Measurements from ENCODE around the gene DNAJA4. TPM values are rescaled to one million over a fixed set of nuclear protein-coding genes. Genes with fewer than 3 reads are reported as not detected.

Gene DNAJA4
- total and polyA plus RNA-seq, 2 experiments from 2014 or later, result 5.0 to 12.5 TPM

DNA sequence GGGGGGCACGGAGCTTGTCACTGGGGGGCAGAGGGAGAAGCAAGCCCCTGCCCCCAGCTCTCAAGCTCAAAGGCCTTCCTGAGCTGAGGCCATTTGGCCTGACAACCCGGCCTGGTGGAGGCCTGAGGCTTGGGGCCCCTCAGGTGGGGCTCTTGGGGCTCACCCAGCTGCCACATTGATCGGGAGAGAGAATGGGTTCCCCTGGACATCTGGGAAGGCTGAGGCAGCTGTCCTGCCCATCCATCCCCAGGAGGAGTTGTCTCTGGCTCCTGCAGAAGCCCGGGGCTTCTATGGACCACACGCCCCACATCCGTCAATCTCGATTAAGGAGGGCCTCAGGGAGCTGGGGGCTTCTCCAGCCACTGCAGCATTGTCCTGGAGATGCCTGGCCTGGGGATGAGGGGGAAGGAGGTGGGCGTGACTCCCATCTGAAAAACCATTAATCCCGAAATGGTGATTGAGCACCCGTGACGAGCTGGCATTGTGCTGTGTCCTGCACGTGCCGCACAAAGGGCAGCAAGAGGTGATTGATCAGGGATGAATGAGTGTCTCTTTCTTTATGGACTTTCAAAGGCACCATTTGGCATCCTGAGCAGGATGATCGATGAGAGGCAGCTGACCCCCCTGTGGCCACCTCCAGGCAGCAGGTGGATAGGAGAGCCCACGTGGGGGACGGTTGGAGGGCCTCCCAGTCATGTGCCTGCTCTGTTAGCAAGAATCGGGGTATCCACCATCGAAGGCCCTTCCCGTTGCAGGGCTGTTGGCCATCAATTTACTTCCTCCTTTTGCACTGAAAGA lies 58.6 kb downstream of the DNAJA4 start (continued):
- TF ChIP-seq, protein P1, sequence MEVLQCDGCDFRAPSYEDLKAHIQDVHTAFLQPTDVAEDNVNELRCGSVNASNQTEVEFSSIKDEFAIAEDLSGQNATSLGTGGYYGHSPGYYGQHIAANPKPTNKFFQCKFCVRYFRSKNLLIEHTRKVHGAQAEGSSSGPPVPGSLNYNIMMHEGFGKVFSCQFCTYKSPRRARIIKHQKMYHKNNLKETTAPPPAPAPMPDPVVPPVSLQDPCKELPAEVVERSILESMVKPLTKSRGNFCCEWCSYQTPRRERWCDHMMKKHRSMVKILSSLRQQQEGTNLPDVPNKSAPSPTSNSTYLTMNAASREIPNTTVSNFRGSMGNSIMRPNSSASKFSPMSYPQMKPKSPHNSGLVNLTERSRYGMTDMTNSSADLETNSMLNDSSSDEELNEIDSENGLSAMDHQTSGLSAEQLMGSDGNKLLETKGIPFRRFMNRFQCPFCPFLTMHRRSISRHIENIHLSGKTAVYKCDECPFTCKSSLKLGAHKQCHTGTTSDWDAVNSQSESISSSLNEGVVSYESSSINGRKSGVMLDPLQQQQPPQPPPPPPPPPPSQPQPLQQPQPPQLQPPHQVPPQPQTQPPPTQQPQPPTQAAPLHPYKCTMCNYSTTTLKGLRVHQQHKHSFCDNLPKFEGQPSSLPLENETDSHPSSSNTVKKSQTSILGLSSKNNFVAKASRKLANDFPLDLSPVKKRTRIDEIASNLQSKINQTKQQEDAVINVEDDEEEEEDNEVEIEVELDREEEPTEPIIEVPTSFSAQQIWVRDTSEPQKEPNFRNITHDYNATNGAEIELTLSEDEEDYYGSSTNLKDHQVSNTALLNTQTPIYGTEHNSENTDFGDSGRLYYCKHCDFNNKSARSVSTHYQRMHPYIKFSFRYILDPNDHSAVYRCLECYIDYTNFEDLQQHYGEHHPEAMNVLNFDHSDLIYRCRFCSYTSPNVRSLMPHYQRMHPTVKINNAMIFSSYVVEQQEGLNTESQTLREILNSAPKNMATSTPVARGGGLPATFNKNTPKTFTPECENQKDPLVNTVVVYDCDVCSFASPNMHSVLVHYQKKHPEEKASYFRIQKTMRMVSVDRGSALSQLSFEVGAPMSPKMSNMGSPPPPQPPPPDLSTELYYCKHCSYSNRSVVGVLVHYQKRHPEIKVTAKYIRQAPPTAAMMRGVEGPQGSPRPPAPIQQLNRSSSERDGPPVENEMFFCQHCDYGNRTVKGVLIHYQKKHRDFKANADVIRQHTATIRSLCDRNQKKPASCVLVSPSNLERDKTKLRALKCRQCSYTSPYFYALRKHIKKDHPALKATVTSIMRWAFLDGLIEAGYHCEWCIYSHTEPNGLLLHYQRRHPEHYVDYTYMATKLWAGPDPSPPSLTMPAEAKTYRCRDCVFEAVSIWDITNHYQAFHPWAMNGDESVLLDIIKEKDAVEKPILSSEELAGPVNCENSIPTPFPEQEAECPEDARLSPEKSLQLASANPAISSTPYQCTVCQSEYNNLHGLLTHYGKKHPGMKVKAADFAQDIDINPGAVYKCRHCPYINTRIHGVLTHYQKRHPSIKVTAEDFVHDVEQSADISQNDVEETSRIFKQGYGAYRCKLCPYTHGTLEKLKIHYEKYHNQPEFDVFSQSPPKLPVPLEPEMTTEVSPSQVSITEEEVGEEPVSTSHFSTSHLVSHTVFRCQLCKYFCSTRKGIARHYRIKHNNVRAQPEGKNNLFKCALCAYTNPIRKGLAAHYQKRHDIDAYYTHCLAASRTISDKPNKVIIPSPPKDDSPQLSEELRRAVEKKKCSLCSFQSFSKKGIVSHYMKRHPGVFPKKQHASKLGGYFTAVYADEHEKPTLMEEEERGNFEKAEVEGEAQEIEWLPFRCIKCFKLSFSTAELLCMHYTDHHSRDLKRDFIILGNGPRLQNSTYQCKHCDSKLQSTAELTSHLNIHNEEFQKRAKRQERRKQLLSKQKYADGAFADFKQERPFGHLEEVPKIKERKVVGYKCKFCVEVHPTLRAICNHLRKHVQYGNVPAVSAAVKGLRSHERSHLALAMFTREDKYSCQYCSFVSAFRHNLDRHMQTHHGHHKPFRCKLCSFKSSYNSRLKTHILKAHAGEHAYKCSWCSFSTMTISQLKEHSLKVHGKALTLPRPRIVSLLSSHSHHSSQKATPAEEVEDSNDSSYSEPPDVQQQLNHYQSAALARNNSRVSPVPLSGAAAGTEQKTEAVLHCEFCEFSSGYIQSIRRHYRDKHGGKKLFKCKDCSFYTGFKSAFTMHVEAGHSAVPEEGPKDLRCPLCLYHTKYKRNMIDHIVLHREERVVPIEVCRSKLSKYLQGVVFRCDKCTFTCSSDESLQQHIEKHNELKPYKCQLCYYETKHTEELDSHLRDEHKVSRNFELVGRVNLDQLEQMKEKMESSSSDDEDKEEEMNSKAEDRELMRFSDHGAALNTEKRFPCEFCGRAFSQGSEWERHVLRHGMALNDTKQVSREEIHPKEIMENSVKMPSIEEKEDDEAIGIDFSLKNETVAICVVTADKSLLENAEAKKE (CRISPR knock-in tag; IDR thresholded peaks at IDR 0.05), result no peak
- TF ChIP-seq ZNF331 (CRISPR knock-in tag; IDR thresholded peaks at IDR 0.05; ENCODE audit: low read depth) (no peak), EZH2phosphoT487 (IDR thresholded peaks at IDR 0.05; ENCODE audit: unreplicated experiment) (no peak), JUNB (IDR thresholded peaks at IDR 0.05; ENCODE audit: unreplicated experiment) (no peak), CREB1 (CRISPR knock-in tag; IDR thresholded peaks at IDR 0.05; ENCODE audit: low read depth) (no peak), NANOG (IDR thresholded peaks at IDR 0.05; ENCODE audit: borderline replicate concordance) (no peak), ZNF114 (CRISPR knock-in tag; IDR thresholded peaks at IDR 0.05) (no peak), EZH2 (IDR thresholded peaks at IDR 0.05; ENCODE audit: low read depth, unreplicated experiment) (no peak), STAT1 (IDR thresholded peaks at IDR 0.05; ENCODE audit: unreplicated experiment) (no peak)
- TF ChIP-seq, protein P2, sequence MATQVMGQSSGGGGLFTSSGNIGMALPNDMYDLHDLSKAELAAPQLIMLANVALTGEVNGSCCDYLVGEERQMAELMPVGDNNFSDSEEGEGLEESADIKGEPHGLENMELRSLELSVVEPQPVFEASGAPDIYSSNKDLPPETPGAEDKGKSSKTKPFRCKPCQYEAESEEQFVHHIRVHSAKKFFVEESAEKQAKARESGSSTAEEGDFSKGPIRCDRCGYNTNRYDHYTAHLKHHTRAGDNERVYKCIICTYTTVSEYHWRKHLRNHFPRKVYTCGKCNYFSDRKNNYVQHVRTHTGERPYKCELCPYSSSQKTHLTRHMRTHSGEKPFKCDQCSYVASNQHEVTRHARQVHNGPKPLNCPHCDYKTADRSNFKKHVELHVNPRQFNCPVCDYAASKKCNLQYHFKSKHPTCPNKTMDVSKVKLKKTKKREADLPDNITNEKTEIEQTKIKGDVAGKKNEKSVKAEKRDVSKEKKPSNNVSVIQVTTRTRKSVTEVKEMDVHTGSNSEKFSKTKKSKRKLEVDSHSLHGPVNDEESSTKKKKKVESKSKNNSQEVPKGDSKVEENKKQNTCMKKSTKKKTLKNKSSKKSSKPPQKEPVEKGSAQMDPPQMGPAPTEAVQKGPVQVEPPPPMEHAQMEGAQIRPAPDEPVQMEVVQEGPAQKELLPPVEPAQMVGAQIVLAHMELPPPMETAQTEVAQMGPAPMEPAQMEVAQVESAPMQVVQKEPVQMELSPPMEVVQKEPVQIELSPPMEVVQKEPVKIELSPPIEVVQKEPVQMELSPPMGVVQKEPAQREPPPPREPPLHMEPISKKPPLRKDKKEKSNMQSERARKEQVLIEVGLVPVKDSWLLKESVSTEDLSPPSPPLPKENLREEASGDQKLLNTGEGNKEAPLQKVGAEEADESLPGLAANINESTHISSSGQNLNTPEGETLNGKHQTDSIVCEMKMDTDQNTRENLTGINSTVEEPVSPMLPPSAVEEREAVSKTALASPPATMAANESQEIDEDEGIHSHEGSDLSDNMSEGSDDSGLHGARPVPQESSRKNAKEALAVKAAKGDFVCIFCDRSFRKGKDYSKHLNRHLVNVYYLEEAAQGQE (IDR thresholded peaks at IDR 0.05; ENCODE audit: unreplicated experiment), result no peak
